AG09319 (cell line): ENCODE results near the gene AP3B1.

ENCODE experiments used
- DNase-seq: peaks from one replicate; pipeline ENCODE4 v3.0.0-alpha.2; 2010; ENCODE audit warnings: low read depth; ENCODE audit errors: extremely low read depth
- CTCF ChIP-seq: IDR thresholded peaks from 2 replicates; pipeline ENCODE4 v1.5.1; 2011; ENCODE audit warnings: low read depth, mild to moderate bottlenecking, inconsistent platforms, low read length, moderate library complexity

The AP3B1 gene

GRCh38 chr5:78003450-78003849 is 291.0 kb downstream of the AP3B1 start:
- no peak for DNase-seq
- no peak for TF ChIP-seq CTCF

GRCh38 chr5:78002690-78003089 is 291.8 kb downstream of the AP3B1 start:
- DNase-seq, result no peak
- no peak for TF ChIP-seq CTCF

GRCh38 chr5:78001197-78001596 is 293.3 kb downstream of the AP3B1 start:
- DNase-seq, result no peak
- no peak for TF ChIP-seq CTCF

- DNase-seq, result no peak
- no peak for TF ChIP-seq CTCF
Observed at GRCh38 chr5:78000191-78000590, 294.3 kb downstream of the AP3B1 start.

- no peak for DNase-seq
- TF ChIP-seq CTCF, result no peak
Observed at GRCh38 chr5:77999399-77999798, 295.1 kb downstream of the AP3B1 start.

- no peak for DNase-seq
- no peak for TF ChIP-seq CTCF
Observed at GRCh38 chr5:77996943-77997342, 297.6 kb downstream of the AP3B1 start.

GRCh38 chr5:77995793-77996409 is 298.6 kb downstream of the AP3B1 start:
- TF ChIP-seq CTCF, result no peak
- no peak for DNase-seq
